ENCODE results near the gene GIMAP5.

DNA sequence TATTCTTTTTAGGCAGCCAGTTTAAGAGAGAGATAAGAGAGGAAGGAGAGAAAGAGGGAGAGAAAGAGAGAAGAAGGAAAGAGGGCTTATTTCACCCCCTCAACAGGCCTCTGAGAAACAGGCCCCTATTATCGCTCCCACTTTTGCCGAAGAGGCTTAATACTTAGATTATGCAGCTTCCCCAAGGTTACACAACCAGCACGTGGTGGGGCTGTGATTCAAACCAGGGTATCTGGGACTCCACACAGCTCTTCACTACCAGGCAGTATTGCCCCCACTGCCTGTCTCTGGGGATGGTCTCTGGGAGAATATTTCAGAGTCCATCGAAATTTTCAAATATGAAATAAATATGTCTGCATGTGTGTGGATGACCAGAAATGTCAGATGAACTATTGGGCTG, 17.8 kb upstream of the GIMAP5 start:
- no peak for TF ChIP-seq GATA2 (IDR thresholded peaks at IDR 0.05; ENCODE audit: low read depth, low read length)
- TF ChIP-seq GATA3 (IDR thresholded peaks at IDR 0.05; ENCODE audit: low read depth, low read length), result no peak

Data from SH-SY5Y (cell line).